ENCODE measurements around the gene CDPF1.

The CDPF1 gene

DNA sequence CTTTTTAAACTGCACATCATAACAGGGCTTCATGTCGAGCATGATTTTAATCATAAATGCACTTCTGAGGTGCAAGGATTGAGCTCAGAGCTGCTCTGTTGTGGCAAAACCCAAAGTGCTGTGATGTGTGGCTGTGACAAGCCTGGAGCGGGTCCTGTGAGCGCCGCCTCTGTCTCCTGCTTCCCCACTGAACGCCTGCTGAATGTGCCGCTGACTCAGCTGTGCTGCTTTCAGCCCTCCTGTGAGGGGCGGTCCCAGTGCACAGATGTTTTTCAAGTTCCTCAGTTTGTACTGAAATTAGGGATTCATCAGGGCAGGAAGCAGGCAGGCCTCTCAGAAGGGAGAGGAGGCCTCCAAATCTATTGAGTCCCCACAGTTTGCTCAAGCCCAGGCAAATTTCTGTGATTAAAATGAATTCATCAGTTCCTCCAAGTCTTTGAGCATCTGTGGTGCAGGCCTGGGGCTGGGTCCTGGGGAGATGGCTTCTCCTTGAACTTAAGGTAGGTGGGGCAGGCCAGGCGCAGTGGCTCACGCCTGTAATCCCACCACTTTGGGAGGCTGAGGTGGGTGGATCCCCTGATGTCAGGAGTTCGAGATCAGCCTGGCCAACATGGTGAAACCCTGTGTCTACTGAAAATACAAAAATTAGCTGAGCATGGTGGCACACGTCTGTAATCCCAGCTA is 43.6 kb upstream of the CDPF1 start:
- no peak for FAIRE-seq
- DNase-seq (ENCODE audit: insufficient read length, low spot score): no peak
- TF ChIP-seq, protein P1, sequence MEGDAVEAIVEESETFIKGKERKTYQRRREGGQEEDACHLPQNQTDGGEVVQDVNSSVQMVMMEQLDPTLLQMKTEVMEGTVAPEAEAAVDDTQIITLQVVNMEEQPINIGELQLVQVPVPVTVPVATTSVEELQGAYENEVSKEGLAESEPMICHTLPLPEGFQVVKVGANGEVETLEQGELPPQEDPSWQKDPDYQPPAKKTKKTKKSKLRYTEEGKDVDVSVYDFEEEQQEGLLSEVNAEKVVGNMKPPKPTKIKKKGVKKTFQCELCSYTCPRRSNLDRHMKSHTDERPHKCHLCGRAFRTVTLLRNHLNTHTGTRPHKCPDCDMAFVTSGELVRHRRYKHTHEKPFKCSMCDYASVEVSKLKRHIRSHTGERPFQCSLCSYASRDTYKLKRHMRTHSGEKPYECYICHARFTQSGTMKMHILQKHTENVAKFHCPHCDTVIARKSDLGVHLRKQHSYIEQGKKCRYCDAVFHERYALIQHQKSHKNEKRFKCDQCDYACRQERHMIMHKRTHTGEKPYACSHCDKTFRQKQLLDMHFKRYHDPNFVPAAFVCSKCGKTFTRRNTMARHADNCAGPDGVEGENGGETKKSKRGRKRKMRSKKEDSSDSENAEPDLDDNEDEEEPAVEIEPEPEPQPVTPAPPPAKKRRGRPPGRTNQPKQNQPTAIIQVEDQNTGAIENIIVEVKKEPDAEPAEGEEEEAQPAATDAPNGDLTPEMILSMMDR (IDR thresholded peaks at IDR 0.05; ENCODE audit: insufficient read depth, missing control alignments): no peak

DNA sequence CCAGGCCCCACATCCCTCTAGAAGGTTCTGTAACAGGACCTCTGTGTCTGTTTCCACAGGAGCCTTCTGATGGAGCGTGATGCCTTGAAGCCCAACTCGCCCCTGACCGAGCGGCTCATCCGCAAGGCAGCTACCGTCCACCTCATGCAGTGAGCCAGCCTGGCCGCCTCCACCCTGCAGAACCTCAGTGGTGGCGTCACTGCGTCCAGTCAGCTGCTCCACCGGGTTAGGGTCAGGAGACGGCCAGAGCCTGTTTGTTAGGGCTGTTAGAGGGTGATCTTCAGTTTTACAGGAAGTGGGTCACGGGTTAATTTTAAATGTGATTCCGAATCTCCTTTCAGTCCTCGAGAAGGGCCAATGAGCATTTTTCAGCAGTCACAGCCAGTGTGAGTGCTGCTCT is 42.6 kb upstream of the CDPF1 start:
- no peak for DNase-seq (ENCODE audit: insufficient read length, low spot score)
- FAIRE-seq: no peak
- TF ChIP-seq, protein P1 (IDR thresholded peaks at IDR 0.05; ENCODE audit: insufficient read depth, missing control alignments): no peak

DNA sequence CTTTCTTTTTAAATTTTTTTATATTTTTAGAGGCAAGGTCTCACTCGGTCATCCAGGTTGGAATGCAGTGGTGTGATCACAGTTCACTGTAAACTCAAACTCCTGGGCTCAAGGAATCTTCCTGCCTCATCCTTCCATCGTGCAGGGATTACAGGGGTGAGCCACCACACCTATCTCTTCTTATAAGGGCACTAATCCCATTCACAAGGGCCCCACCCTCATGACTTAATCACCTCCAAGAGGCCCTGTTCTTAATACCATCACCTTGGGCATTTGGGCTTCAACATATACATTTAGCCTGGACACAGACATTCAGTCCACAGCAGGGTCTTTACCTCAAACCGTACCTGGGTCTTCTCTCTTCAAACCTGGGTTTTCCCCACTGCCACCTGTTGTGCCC is 42.1 kb upstream of the CDPF1 start:
- DNase-seq (ENCODE audit: insufficient read length, low spot score) (no peak), FAIRE-seq (no peak)
- TF ChIP-seq, protein P1 (IDR thresholded peaks at IDR 0.05; ENCODE audit: insufficient read depth, missing control alignments): no peak

GRCh38 chr22:46290843-46291785 is 41.0 kb upstream of the CDPF1 start:
- TF ChIP-seq, protein P1 (IDR thresholded peaks at IDR 0.05; ENCODE audit: insufficient read depth, missing control alignments): no peak
- FAIRE-seq: no peak
- no peak for DNase-seq (ENCODE audit: insufficient read length, low spot score)

GRCh38 chr22:46290121-46290842 is 40.2 kb upstream of the CDPF1 start:
- TF ChIP-seq, protein P1 (IDR thresholded peaks at IDR 0.05; ENCODE audit: insufficient read depth, missing control alignments): no peak
- DNase-seq (ENCODE audit: insufficient read length, low spot score) (no peak), FAIRE-seq (no peak)

DNA sequence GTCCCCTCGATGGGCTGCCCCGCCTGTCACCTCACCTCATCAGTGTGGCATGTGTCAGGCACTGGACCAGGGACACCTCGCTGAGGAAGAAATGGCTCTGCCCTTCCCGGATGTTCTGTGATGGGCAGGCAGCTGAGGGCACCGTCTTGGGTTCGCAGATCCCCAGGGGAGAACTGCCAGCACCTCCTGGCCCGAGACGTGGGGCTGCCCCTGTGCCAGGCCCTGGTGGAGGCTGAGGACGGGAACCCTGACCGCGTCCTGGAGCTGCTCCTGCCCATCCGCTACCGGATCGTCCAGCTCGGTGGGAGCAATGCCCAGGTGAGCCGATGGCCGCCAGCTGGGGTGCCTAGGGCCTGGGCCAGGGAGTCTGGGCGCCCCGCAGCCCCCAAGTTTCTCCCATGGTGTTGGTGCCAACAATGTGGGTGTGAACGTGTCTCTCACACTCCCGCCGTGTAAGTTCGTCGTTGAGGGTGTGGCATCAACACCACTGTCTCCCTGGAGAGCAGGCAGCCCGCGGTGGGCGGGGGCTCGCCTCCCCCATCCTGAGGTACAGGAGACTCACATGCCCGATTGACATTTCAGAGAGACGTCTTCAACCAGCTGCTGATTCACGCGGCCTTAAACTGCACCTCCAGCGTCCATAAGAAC is 39.3 kb upstream of the CDPF1 start:
- DNase-seq (ENCODE audit: insufficient read length, low spot score) (no peak), FAIRE-seq (no peak)
- TF ChIP-seq, protein P1 (IDR thresholded peaks at IDR 0.05; ENCODE audit: insufficient read depth, missing control alignments): no peak
